KOPT-K1 (cell line): ENCODE measurements around the gene JAK1.

Experiments
- H3K27ac ChIP-seq: fragments of 200-600 bp; sonication (generic); 2 replicates; pipeline ENCODE4 v1.5.1; 2016; ENCODE audit warnings: antibody characterized with exemption, mild to moderate bottlenecking, low read depth, low read length; ENCODE audit not compliant: poor library complexity, severe bottlenecking
- H3K36me3 ChIP-seq: fragments of 200-600 bp; sonication (generic); 2 replicates; pipeline ENCODE4 v1.5.1; 2017; ENCODE audit warnings: antibody characterized with exemption, mild to moderate bottlenecking, low read length, moderate library complexity; ENCODE audit not compliant: insufficient read depth
- H3K9me3 ChIP-seq: fragments of 200-600 bp; sonication (generic); 2 replicates; pipeline ENCODE4 v1.5.1; 2017; ENCODE audit warnings: antibody characterized with exemption, low read length, mild to moderate bottlenecking; ENCODE audit not compliant: insufficient read depth, poor library complexity, severe bottlenecking

Gene JAK1

GRCh38 chr1:64845831-64846425 lies 120.4 kb downstream of the JAK1 start:
- Histone ChIP-seq H3K9me3 (no peaks in the 10 kb centered on the region), H3K27ac (no peak overlapping the region), H3K36me3 (peaks cover 91% of the 10 kb centered on the region)

GRCh38 chr1:64844609-64845008 lies 121.7 kb downstream of the JAK1 start:
- Histone ChIP-seq H3K27ac (no peak overlapping the region), H3K36me3 (peaks cover 91% of the 10 kb centered on the region)

GRCh38 chr1:64844175-64844574 lies 122.2 kb downstream of the JAK1 start:
- Histone ChIP-seq H3K9me3 (no peaks in the 10 kb centered on the region), H3K36me3 (peaks cover 91% of the 10 kb centered on the region)

More at GRCh38 chr1:64844609-64845008, 121.7 kb downstream of the JAK1 start:
- no peaks in the 10 kb centered on the region for H3K9me3 ChIP-seq

GRCh38 chr1:64843675-64844074 lies 122.7 kb downstream of the JAK1 start:
- no peaks in the 10 kb centered on the region for H3K9me3 ChIP-seq
- H3K27ac ChIP-seq, result no peak overlapping the region
- peaks cover 89% of the 10 kb centered on the region for H3K36me3 ChIP-seq

More at GRCh38 chr1:64844175-64844574, 122.2 kb downstream of the JAK1 start:
- H3K27ac ChIP-seq, result no peak overlapping the region

- H3K9me3 ChIP-seq, result no peaks in the 10 kb centered on the region
- H3K36me3 ChIP-seq, result peaks cover 89% of the 10 kb centered on the region
- no peak overlapping the region for H3K27ac ChIP-seq
Observed at GRCh38 chr1:64842224-64842623, 124.1 kb downstream of the JAK1 start.

GRCh38 chr1:64841330-64842065 lies 124.9 kb downstream of the JAK1 start:
- no peaks in the 10 kb centered on the region for H3K9me3 ChIP-seq
- H3K27ac ChIP-seq, result no peak overlapping the region
- H3K36me3 ChIP-seq, result peaks cover 90% of the 10 kb centered on the region

- H3K36me3 ChIP-seq, result peaks cover 90% of the 10 kb centered on the region
- H3K27ac ChIP-seq, result no peak overlapping the region
Observed at GRCh38 chr1:64839732-64840405, 126.5 kb downstream of the JAK1 start.

GRCh38 chr1:64839261-64839660 lies 127.1 kb downstream of the JAK1 start:
- H3K9me3 ChIP-seq, result no peaks in the 10 kb centered on the region
- H3K36me3 ChIP-seq, result peaks cover 90% of the 10 kb centered on the region
- no peak overlapping the region for H3K27ac ChIP-seq

More at GRCh38 chr1:64839732-64840405, 126.5 kb downstream of the JAK1 start:
- no peaks in the 10 kb centered on the region for H3K9me3 ChIP-seq

GRCh38 chr1:64838486-64838885 lies 127.9 kb downstream of the JAK1 start:
- no peak overlapping the region for H3K27ac ChIP-seq
- peaks cover 90% of the 10 kb centered on the region for H3K36me3 ChIP-seq
- H3K9me3 ChIP-seq, result no peaks in the 10 kb centered on the region

GRCh38 chr1:64836802-64837201 lies 129.5 kb downstream of the JAK1 start:
- Histone ChIP-seq H3K36me3 (peaks cover 98% of the 10 kb centered on the region), H3K27ac (no peak overlapping the region), H3K9me3 (no peaks in the 10 kb centered on the region)

GRCh38 chr1:64834734-64835133 lies 131.6 kb downstream of the JAK1 start:
- Histone ChIP-seq H3K36me3 (peaks cover 78% of the 10 kb centered on the region), H3K27ac (no peak overlapping the region), H3K9me3 (no peaks in the 10 kb centered on the region)

- no peak overlapping the region for H3K27ac ChIP-seq
- H3K9me3 ChIP-seq, result no peaks in the 10 kb centered on the region
- peaks cover 34% of the 10 kb centered on the region for H3K36me3 ChIP-seq
Observed at GRCh38 chr1:64830030-64830651, 136.2 kb downstream of the JAK1 start.

- Histone ChIP-seq H3K36me3 (peaks cover 28% of the 10 kb centered on the region), H3K9me3 (no peaks in the 10 kb centered on the region), H3K27ac (no peak overlapping the region)
Observed at GRCh38 chr1:64829411-64830029, 136.8 kb downstream of the JAK1 start.

GRCh38 chr1:64828829-64829228 lies 137.5 kb downstream of the JAK1 start:
- Histone ChIP-seq H3K27ac (no peak overlapping the region), H3K9me3 (no peaks in the 10 kb centered on the region), H3K36me3 (peaks cover 21% of the 10 kb centered on the region)

GRCh38 chr1:64826991-64827390 lies 139.4 kb downstream of the JAK1 start:
- H3K36me3 ChIP-seq, result peaks cover 2% of the 10 kb centered on the region; the same call in 1 of the 2 replicates
- H3K27ac ChIP-seq, result no peak overlapping the region
- no peaks in the 10 kb centered on the region for H3K9me3 ChIP-seq
